ENCODE measurements around the gene SBNO2. TPM values are rescaled to one million over a fixed set of nuclear protein-coding genes. Genes with fewer than 3 reads are reported as not detected.
A peak's percentile ranks its signal among the peaks of the same experiment; 100 is the strongest.
"Not testable (repeated sequence)": the region's sequence is repeated elsewhere in the genome, so short reads cannot be mapped to it uniquely, and the experiment has no call there.

SBNO2 gene
- total and polyA plus RNA-seq, 4 donors: 2.2 to 25.0 (median 15.0) TPM

- no peak for DNase-seq (ENCODE audit: low spot score)
These were observed 32.2 kb upstream of the SBNO2 start for GRCh38 chr19:1206150-1206863.

GRCh38 chr19:1205114-1206099 lies 31.3 kb upstream of the SBNO2 start, which contains the start of gene STK11:
STK11 (plus strand) TSS chr19:1205778; CDS start chr19:1206914, 1,136 bp downstream.
- H3K27ac ChIP-seq (ENCODE audit: low read depth in 1 of 2, low read length in 2 of 2): peak within 1 kb of the TSS; percentile 89 to 92
- peak; percentile 91 for TF ChIP-seq YY1 (IDR thresholded peaks at IDR 0.05)
- TF ChIP-seq MAX (IDR thresholded peaks at IDR 0.05): no peak
- peak; percentile 92 for TF ChIP-seq SP1 (IDR thresholded peaks at IDR 0.05)
- TF ChIP-seq EGR1 (IDR thresholded peaks at IDR 0.05; ENCODE audit: low read depth in 2 of 2): no peak
- peak in 1 of 2 donors; percentile 27 for TF ChIP-seq GABPA (IDR thresholded peaks at IDR 0.05 in 1 of 2, conservative IDR thresholded peaks at IDR 0.05 in 1 of 2)
- no peak for TF ChIP-seq JUND (IDR thresholded peaks at IDR 0.05)
- TF ChIP-seq NR2F2 (IDR thresholded peaks at IDR 0.05): peak; percentile 81
- TF ChIP-seq FOXA2 (IDR thresholded peaks at IDR 0.05): no peak
- TF ChIP-seq RXRA (IDR thresholded peaks at IDR 0.05): peak; percentile 23 to 56
- TF ChIP-seq REST (IDR thresholded peaks at IDR 0.05): peak; percentile 14
- no peak for TF ChIP-seq HNF4A (conservative IDR thresholded peaks at IDR 0.05)
- no peak for TF ChIP-seq HNF4G (IDR thresholded peaks at IDR 0.05)
- no peak for TF ChIP-seq TAF1 (conservative IDR thresholded peaks at IDR 0.05)
- H3K36me3 ChIP-seq (ENCODE audit: control insufficient read depth in 4 of 4, insufficient read depth in 3 of 4, low read depth in 1 of 4, low read length in 3 of 4): no peaks in the 10 kb centered on the region
- peak; percentile 100 for DNase-seq (ENCODE audit: low spot score)
- no peaks in the 10 kb centered on the region for H3K27me3 ChIP-seq (ENCODE audit: control insufficient read depth in 4 of 4, insufficient read depth in 4 of 4, low read length in 3 of 4)
- H3K9me3 ChIP-seq (ENCODE audit: control insufficient read depth in 4 of 4, low read length in 3 of 4): no peaks in the 10 kb centered on the region
- H3K4me3 ChIP-seq (ENCODE audit: low read depth in 1 of 3, low read length in 3 of 3): peak within 1 kb of the TSS; percentile 67 to 90 (median 72)
- WGBS: 3% methylated on average over 114 of the region's 114 CpGs
- H3K4me1 ChIP-seq (ENCODE audit: control insufficient read depth in 4 of 4, insufficient read depth in 4 of 4, low read length in 3 of 4): peaks cover 4 to 47% (median 18%) of the 10 kb centered on the region in 4 donors
- H3K9ac ChIP-seq (ENCODE audit: low read depth in 1 of 2, low read length in 2 of 2): peak within 1 kb of the TSS; percentile 53 to 58

More at GRCh38 chr19:1206150-1206863, 32.2 kb upstream of the SBNO2 start:
- under 1% methylated on average over 78 of the region's 78 CpGs for WGBS
- no peaks in the 10 kb centered on the region for H3K27me3 ChIP-seq (ENCODE audit: control insufficient read depth in 4 of 4, insufficient read depth in 4 of 4, low read length in 3 of 4)
- no peaks in the 10 kb centered on the region for H3K36me3 ChIP-seq (ENCODE audit: control insufficient read depth in 4 of 4, insufficient read depth in 3 of 4, low read depth in 1 of 4, low read length in 3 of 4)
- H3K9ac ChIP-seq (ENCODE audit: low read depth in 1 of 2, low read length in 2 of 2): peak overlapping the region; percentile 33 to 52
- H3K9me3 ChIP-seq (ENCODE audit: control insufficient read depth in 4 of 4, low read length in 3 of 4): no peaks in the 10 kb centered on the region
- H3K4me1 ChIP-seq (ENCODE audit: control insufficient read depth in 4 of 4, insufficient read depth in 4 of 4, low read length in 3 of 4): peaks cover 7 to 49% (median 23%) of the 10 kb centered on the region in 4 donors
- no peak for TF ChIP-seq CTCF (IDR thresholded peaks at IDR 0.05; ENCODE audit: low read depth, low read length, missing input control)
- no peak for TF ChIP-seq JUND (IDR thresholded peaks at IDR 0.05)
- TF ChIP-seq FOXA2 (IDR thresholded peaks at IDR 0.05): no peak
- no peak for TF ChIP-seq SP1 (IDR thresholded peaks at IDR 0.05)
- no peak for TF ChIP-seq HNF4A (conservative IDR thresholded peaks at IDR 0.05)
- TF ChIP-seq GABPA (IDR thresholded peaks at IDR 0.05 in 1 of 2, conservative IDR thresholded peaks at IDR 0.05 in 1 of 2): no peak
- TF ChIP-seq YY1 (IDR thresholded peaks at IDR 0.05): no peak
- TF ChIP-seq FOXA1 (IDR thresholded peaks at IDR 0.05): no peak
- TF ChIP-seq MAX (IDR thresholded peaks at IDR 0.05): no peak
- no peak for TF ChIP-seq ATF3 (IDR thresholded peaks at IDR 0.05)
- H3K27ac ChIP-seq (ENCODE audit: low read depth in 1 of 2, low read length in 2 of 2): peak overlapping the region; percentile 81 to 89
- H3K4me3 ChIP-seq (ENCODE audit: low read depth in 1 of 3, low read length in 3 of 3): peak overlapping the region; percentile 67 to 90 (median 85)

- not testable (repeated sequence) for DNase-seq (ENCODE audit: low spot score); H3K9me3 ChIP-seq (ENCODE audit: control insufficient read depth in 4 of 4, low read length in 3 of 4); H3K27me3 ChIP-seq (ENCODE audit: control insufficient read depth in 4 of 4, insufficient read depth in 4 of 4, low read length in 3 of 4); H3K36me3 ChIP-seq (ENCODE audit: control insufficient read depth in 4 of 4, insufficient read depth in 3 of 4, low read depth in 1 of 4, low read length in 3 of 4); H3K9ac ChIP-seq (ENCODE audit: low read depth in 1 of 2, low read length in 2 of 2); H3K4me3 ChIP-seq (ENCODE audit: low read depth in 1 of 3, low read length in 3 of 3); H3K27ac ChIP-seq (ENCODE audit: low read depth in 1 of 2, low read length in 2 of 2)
- 95% methylated on average over 4 of the region's 4 CpGs for WGBS
- H3K4me1 ChIP-seq (ENCODE audit: control insufficient read depth in 4 of 4, insufficient read depth in 4 of 4, low read length in 3 of 4): peaks cover 4 to 20% (median 6%) of the 10 kb centered on the region in 4 donors
These were observed 26.5 kb upstream of the SBNO2 start for GRCh38 chr19:1200614-1201013.

Data from liver (tissue), 9 donors.